SH-SY5Y (cell line): ENCODE results near the gene MOB3B.

Experiments used
- GATA2 ChIP-seq: IDR thresholded peaks from 2 replicates; pipeline ENCODE4 v1.6.1; 2011; ENCODE audit warnings: mild to moderate bottlenecking, low read depth, low read length
- GATA3 ChIP-seq: IDR thresholded peaks from 2 replicates; pipeline ENCODE4 v1.6.1; 2011; ENCODE audit warnings: low read depth, mild to moderate bottlenecking, low read length, moderate library complexity

DNA sequence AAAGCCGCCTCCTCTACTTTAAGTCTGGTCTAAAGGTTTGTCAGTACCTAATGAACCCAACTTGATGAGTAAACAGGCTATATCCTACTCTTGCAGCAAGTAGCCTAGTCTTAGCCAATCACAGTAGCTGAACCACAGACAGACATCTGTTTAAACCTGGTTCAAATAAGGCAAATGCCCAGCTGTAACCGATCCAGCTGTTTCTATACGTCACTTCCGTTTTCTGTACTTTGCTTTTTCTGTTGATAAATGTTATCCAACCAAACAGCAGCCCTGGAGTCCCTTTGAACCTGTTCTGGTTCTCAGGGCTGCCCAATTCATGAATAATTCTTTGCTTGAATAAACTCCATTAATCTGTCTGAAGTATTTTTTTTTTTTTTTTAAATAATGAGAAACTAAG lies 155.8 kb downstream of the MOB3B start:
- no peak for TF ChIP-seq GATA3
- no peak for TF ChIP-seq GATA2
